Activated naive CD4-positive, alpha-beta T cell treated with Interleukin-2 at 50 U/mL for 16 hours (primary cell): ENCODE measurements around the gene CAV2.

ENCODE experiments used
- DNase-seq: peaks from one replicate; pipeline ENCODE4 v3.0.0-alpha.2; 2020

Gene CAV2

GRCh38 chr7:116525298-116525912 is 25.9 kb downstream of the CAV2 start:
- peak; percentile 28 for DNase-seq

GRCh38 chr7:116525913-116526861 is 26.6 kb downstream of the CAV2 start:
- peak; percentile 60 for DNase-seq

GRCh38 chr7:116526897-116527296 is 27.4 kb downstream of the CAV2 start:
- DNase-seq = no peak

GRCh38 chr7:116527521-116527920 is 28.0 kb downstream of the CAV2 start:
- DNase-seq = no peak

- DNase-seq = no peak
Measured at GRCh38 chr7:116528008-116528789, 28.7 kb downstream of the CAV2 start.

GRCh38 chr7:116529250-116529649 is 29.7 kb downstream of the CAV2 start:
- no peak for DNase-seq

- no peak for DNase-seq
Measured at GRCh38 chr7:116530107-116530820, 30.7 kb downstream of the CAV2 start.

GRCh38 chr7:116532102-116532688 is 32.7 kb downstream of the CAV2 start:
- DNase-seq = no peak

GRCh38 chr7:116534790-116535189 is 35.3 kb downstream of the CAV2 start:
- no peak for DNase-seq

GRCh38 chr7:116535416-116535815 is 35.9 kb downstream of the CAV2 start:
- no peak for DNase-seq

GRCh38 chr7:116538138-116538537 is 38.6 kb downstream of the CAV2 start:
- no peak for DNase-seq

GRCh38 chr7:116539879-116540278 is 40.3 kb downstream of the CAV2 start:
- no peak for DNase-seq

- DNase-seq = no peak
Measured at GRCh38 chr7:116540743-116541142, 41.2 kb downstream of the CAV2 start.

- DNase-seq = no peak
Measured at GRCh38 chr7:116541951-116542350, 42.4 kb downstream of the CAV2 start.

- no peak for DNase-seq
Measured at GRCh38 chr7:116542618-116543017, 43.1 kb downstream of the CAV2 start.

GRCh38 chr7:116543664-116544063 is 44.1 kb downstream of the CAV2 start:
- DNase-seq = no peak

GRCh38 chr7:116544487-116544886 is 44.9 kb downstream of the CAV2 start:
- DNase-seq = no peak

- DNase-seq = no peak
Measured at GRCh38 chr7:116545411-116545993, 46.0 kb downstream of the CAV2 start.

- DNase-seq = no peak
Measured at GRCh38 chr7:116546054-116546453, 46.5 kb downstream of the CAV2 start.

- DNase-seq = no peak
Measured at GRCh38 chr7:116546916-116547315, 47.4 kb downstream of the CAV2 start.

- DNase-seq = no peak
Measured at GRCh38 chr7:116547347-116547746, 47.8 kb downstream of the CAV2 start.

GRCh38 chr7:116548506-116548905 is 49.0 kb downstream of the CAV2 start:
- no peak for DNase-seq
